Activated naive CD4-positive, alpha-beta T cell treated with anti-CD3 and anti-CD28 coated beads, Interleukin-2, amount 10 ng/mL, durations not matched to agents 5 hours and 36 hours (primary cell): ENCODE results near the gene USP2. TPM values are rescaled to one million over a fixed set of nuclear protein-coding genes. Genes with fewer than 3 reads are reported as not detected.

Source experiments
- microRNA-seq: library from miRNA; unstranded; fragments of <30 nt; microRNA quantifications from one replicate; pipeline ENCODE4 v1.2.0, GENCODE V29; 2022; ENCODE audit warnings: borderline microRNAs expressed, borderline replicate concordance
- total RNA-seq, 2 experiments: library from RNA; stranded (reverse); gene quantifications; one replicate each; pipeline ENCODE4 v1.2.3, GENCODE V29; 2021

Gene USP2
- under 1 TPM; 0.40 to 0.89 TPM for total RNA-seq

DNA sequence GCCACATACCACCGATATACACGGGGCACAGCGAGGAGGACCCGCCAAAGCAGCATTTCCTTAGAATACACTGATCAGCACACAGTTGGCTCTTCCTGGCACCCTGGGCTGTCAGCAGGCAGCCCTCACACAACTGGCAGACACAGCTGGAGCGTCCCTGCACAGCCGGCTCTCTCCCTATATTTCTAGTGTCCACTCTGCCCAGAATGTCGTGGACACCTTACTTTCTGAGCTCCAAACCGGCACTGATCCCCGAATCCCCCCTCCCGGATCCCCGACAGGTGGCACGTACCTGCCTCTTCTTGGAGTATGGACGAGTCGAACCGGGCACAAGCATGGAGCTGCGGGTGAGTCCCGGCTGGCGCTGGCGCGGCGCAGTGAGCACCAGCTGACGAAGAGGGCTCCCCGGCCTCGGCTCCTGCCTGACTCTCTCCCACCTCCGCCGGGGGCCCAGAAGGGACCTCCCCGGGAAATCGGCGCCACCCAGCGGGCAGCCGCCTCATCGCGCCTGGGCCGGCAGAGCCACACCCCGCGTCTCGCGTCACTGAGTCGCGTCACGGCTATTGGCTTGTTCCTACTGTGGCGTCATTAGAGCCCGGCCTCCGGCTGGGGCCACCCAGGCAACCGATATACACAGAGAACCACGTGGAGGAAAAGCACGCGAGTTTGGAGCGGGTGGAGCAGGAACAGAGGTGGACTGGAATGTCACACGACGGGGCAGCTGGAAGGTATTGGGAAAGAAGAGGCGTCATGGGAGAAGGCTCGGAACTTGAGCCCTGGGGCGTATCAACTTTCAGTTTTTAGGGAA is at the start of gene USP2:
USP2 (minus strand) TSS at position 510 of the 808 bp plus-strand sequence. CDS start 8,210 bp downstream, outside the sequence.

GRCh38 chr11:119422809-119423508 is 41.5 kb upstream of the USP2 start, which contains the start of gene THY1:
THY1 (minus strand) TSS chr11:119423172; CDS start chr11:119420905, 2,267 bp downstream.

GRCh38 chr11:119346605-119347004 is 34.9 kb downstream of the USP2 start, which contains the start of gene MFRP:
MFRP (minus strand) TSS chr11:119346705; CDS start chr11:119346513, 192 bp downstream.

GRCh38 chr11:119340335-119341221 is 40.9 kb downstream of the USP2 start, which contains the start of gene C1QTNF5:
C1QTNF5 (minus strand) TSS chr11:119340883; CDS start chr11:119340397, 486 bp downstream.

GRCh38 chr11:119334174-119334930 is 47.1 kb downstream of the USP2 start, which contains the start of gene RNF26:
RNF26 (plus strand) TSS chr11:119334527; CDS start chr11:119335123, 596 bp downstream.

DNA sequence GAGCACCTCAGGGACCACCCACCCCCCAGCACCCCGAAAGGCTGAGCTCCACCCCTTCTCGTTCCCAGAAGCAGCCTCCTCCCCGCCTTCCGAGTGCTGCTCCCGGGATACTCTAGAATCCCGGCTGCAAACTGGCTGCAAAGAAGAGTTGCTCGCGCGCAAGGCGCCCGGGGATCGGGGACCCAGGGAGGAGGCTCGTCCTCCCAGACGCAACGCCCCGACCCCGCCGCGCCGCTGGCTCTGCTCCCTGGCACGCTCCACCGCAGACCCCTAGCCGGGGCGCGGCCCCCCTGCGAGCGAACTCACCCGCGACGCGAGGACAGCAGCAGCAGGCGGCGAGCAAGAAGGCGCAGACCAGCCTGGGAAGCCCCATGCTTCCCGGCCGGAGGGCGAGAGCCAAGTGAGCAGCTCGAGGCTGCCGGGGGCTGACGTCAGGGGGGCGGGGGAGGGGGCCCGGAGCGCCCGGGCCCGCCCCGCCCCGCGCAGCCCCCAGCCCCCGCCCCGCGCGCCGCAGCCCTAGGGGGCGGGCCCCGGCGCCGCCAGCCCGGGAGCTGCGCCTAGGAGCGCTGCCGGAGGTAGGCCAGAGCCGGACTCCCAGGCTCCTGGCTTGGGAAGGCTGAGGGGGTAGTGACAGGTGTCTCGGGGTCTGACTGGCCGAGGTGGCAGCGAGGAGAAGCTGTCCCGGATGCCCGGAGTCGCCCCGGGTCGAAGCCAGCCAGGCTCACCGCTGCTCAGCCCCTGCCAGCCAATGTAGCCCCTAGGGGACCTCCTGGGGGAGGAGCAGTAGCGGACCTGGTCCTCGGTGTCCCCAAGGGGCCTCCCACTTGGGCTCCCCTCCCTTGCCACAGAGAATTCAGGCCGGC is 64.5 kb downstream of the USP2 start, which contains the start of gene MCAM:
MCAM (minus strand) TSS at position 402 of the 863 bp plus-strand sequence; CDS start at position 373, 29 bp downstream.

Small RNA genes within 50 kb of the gene (microRNA-seq; reads per million reads assigned to microRNA genes)
- not detected for gene MIR6756

Other genes with a start within 250 kb of the USP2 start
- not detected for gene ABCG4, start 232.6 kb downstream of the USP2 start, total RNA-seq
- 10 to 100 TPM; 24.2 to 24.3 TPM for gene NLRX1, start 213.0 kb downstream of the USP2 start, total RNA-seq
- under 1 TPM; 0.51 to 0.81 TPM for gene NHERF4, start 196.2 kb downstream of the USP2 start, total RNA-seq
- 10 to 100 TPM; 41.3 to 47.0 TPM for gene CBL, start 175.4 kb downstream of the USP2 start, total RNA-seq
- gene MCAM, start 64.6 kb downstream of the USP2 start, total RNA-seq, result 1 to 10 TPM; 1.1 to 1.5 TPM
- 10 to 100 TPM; 29.8 to 30.5 TPM for gene RNF26, start 47.2 kb downstream of the USP2 start, total RNA-seq
- not detected for gene C1QTNF5, start 40.8 kb downstream of the USP2 start, total RNA-seq
- not detected for gene MFRP, start 35.0 kb downstream of the USP2 start, total RNA-seq
- under 1 TPM in 1 of 2 experiments, not detected in 1; 0.29 TPM for gene THY1, start 41.5 kb upstream of the USP2 start, total RNA-seq